HepG2 (cell line): Measurements from ENCODE around the gene CTCF. TPM values are rescaled to one million over a fixed set of nuclear protein-coding genes. Genes with fewer than 3 reads are reported as not detected.
A peak's percentile ranks its signal among the peaks of the same experiment; 100 is the strongest.

Experiments used
- ATAC-seq: fragments of 200-7000 bp; cut with Tn5 transposase; 3 replicates; pipeline ENCODE4 v1.9.1; 2020; ENCODE audit warnings: mild to moderate bottlenecking, moderate library complexity
- Bru-seq: library from RNA; stranded (reverse); fragments of 400-500 nt; gene quantifications from one replicate; lab custom pipeline; 2021; lab: Mats Ljungman, UMichigan
- BruChase-seq, 2 experiments: library from RNA; stranded (reverse); fragments of 400-500 nt; gene quantifications; one replicate each; lab custom pipeline; 2021; lab: Mats Ljungman, UMichigan
- BruUV-seq: library from RNA; stranded (reverse); fragments of 400-500 nt; replicated peaks from 2 replicates; lab custom pipeline; 2021; lab: Mats Ljungman, UMichigan
- CTCF ChIA-PET: fragments of 300-600 bp; formaldehyde crosslinking; extraction: SDS; loops from one replicate; lab custom pipeline; 2021; ENCODE audit warnings: low total read pairs, inconsistent platforms, low intra/inter-chr PET ratio; lab: Yijun Ruan, JAX
- POLR2A ChIA-PET: fragments of 350-600 bp; sonication (Branson Sonifier 250); formaldehyde crosslinking; loops from one replicate; lab custom pipeline; 2020; ENCODE audit warnings: antibody characterized with exemption, inconsistent platforms; lab: Yijun Ruan, JAX
- DNase-seq: peaks from one replicate; pipeline ENCODE4 v3.0.0-alpha.2; 2015; ENCODE audit warnings: low spot score
- FAIRE-seq: peaks from 3 replicates; lab custom pipeline; 2011; peaks lifted over from hg19 to GRCh38; lab: Jason Lieb, UNC
- H2AFZ ChIP-seq: one replicate; pipeline ENCODE4 v1.6.1; 2011; ENCODE audit warnings: low read length, inconsistent platforms
- H3K27ac ChIP-seq: fragments of 300-600 bp; 3 replicates; pipeline ENCODE4 v1.8.0; 2011; ENCODE audit warnings: mixed run types, mild to moderate bottlenecking, mixed read lengths, low read length, inconsistent platforms; ENCODE audit not compliant: insufficient read depth; ENCODE audit errors: extremely low read length
- H3K27me3 ChIP-seq, 2 experiments: fragments of 200-600 bp in 1 of 2; 2 replicates in 1 of 2; 3 replicates in 1 of 2; pipeline versions ENCODE4 v1.6.0 to v1.8.0; 2011; ENCODE audit warnings: low read length in 2 of 2, mild to moderate bottlenecking in 2 of 2, moderate library complexity in 2 of 2, inconsistent platforms in 1 of 2; ENCODE audit not compliant: insufficient read depth in 2 of 2, control insufficient read depth in 1 of 2
- H3K36me3 ChIP-seq, 2 experiments: fragments of 200-600 bp in 1 of 2; replicated peaks in 1 of 2; 2 replicates in 1 of 2; 3 replicates in 1 of 2; pipeline versions ENCODE4 v1.5.1 to v1.8.0; 2011; ENCODE audit warnings: low read length in 2 of 2, inconsistent platforms in 1 of 2; ENCODE audit not compliant: insufficient read depth in 2 of 2, control insufficient read depth in 1 of 2
- H3K4me1 ChIP-seq: 2 replicates; pipeline ENCODE4 v1.5.1; 2012; ENCODE audit warnings: low read length, inconsistent platforms; ENCODE audit not compliant: insufficient read depth
- H3K4me2 ChIP-seq: 2 replicates; pipeline ENCODE4 v1.6.0; 2011; ENCODE audit warnings: low read depth, low read length, inconsistent platforms
- H3K4me3 ChIP-seq, 3 experiments: fragments of 200-600 bp in 1 of 3; sonication (generic), shearing (Covaris generic) in 1 of 3; replicated peaks in 1 of 3; 2 replicates each; pipeline ENCODE4 v1.5.1; 2011 to 2016; ENCODE audit warnings: low read length in 3 of 3, inconsistent platforms in 2 of 3, low read depth in 2 of 3, mild to moderate bottlenecking in 2 of 3, control low read depth in 1 of 3, mixed read lengths in 1 of 3; ENCODE audit not compliant: insufficient read depth in 1 of 3
- H3K79me2 ChIP-seq: one replicate; pipeline ENCODE4 v1.6.1; 2011; ENCODE audit warnings: low read length, inconsistent platforms; ENCODE audit not compliant: insufficient read depth
- H3K9ac ChIP-seq: 2 replicates; pipeline ENCODE4 v1.6.0; 2011; ENCODE audit warnings: mild to moderate bottlenecking, low read depth, low read length, inconsistent platforms; ENCODE audit not compliant: insufficient read depth
- H3K9me3 ChIP-seq: 2 replicates; pipeline ENCODE4 v1.5.1; 2012; ENCODE audit warnings: mild to moderate bottlenecking, low read length
- H4K20me1 ChIP-seq: 2 replicates; pipeline ENCODE4 v1.6.0; 2011; ENCODE audit warnings: inconsistent platforms, mild to moderate bottlenecking, low read length, moderate library complexity; ENCODE audit not compliant: insufficient read depth
- BCL6 ChIP-seq: IDR thresholded peaks from 2 replicates; pipeline ENCODE4 v1.6.1; 2016; ENCODE audit warnings: missing genetic modification reagents, missing compliant biosample characterization
- TMF1 ChIP-seq: sonication (generic); formaldehyde crosslinking; IDR thresholded peaks from 2 replicates; pipeline ENCODE4 v1.8.1; 2022; ENCODE audit warnings: low read depth, missing genetic modification reagents
- WGBS: methylation state at CpG from one replicate; pipeline ENCODE4 v1.1.6; 2017; ENCODE audit warnings: low lambda C conversion rate; 5-methylcytosine and 5-hydroxymethylcytosine counted together
- in situ Hi-C: cut with HindIII; loops from 2 replicates; pipeline ENCODE4 v1.10.0; 2017; ENCODE audit warnings: low pct_unique_long_range_greater_than_20kb; ENCODE audit not compliant: extremely low pct_ligation_motif_present
- intact Hi-C: fragments of 100-400 bp; cut with micrococcal nuclease; formaldehyde crosslinking; loops from one replicate; pipeline ENCODE4 v1.10.0; 2022; ENCODE audit not compliant: unreplicated experiment
- long read RNA-seq, 2 experiments: library from RNA in 1 of 2; library from polyadenylated mRNA in 1 of 2; stranded (forward) in 1 of 2; unstranded in 1 of 2; transcript quantifications; one replicate each; pipeline ENCODE4 v2.0.0, GENCODE V29; 2019 to 2022
- polyA minus RNA-seq, 3 experiments: library from RNA; depleted of rRNA, polyadenylated mRNA; stranded (reverse); fragments of >200 nt; gene quantifications; 2 replicates each; pipeline ENCODE4 v1.2.3, GENCODE V29; 2011; ENCODE audit warnings: low replicate concordance in 1 of 3
- polyA plus RNA-seq, 8 experiments: library from polyadenylated mRNA; depleted of rRNA in 3 of 8; stranded (reverse) in 7 of 8; unstranded in 1 of 8; fragments of >200 nt; fragmentation: Illumina TruSeq in 4 of 8; extraction: Trizol in 4 of 8; gene quantifications; 2 replicates each; pipeline versions ENCODE4 v1.2.1 to v1.2.3, GENCODE V29; 2011 to 2016; ENCODE audit warnings: low read depth in 4 of 8, missing spikeins in 1 of 8, mixed read lengths in 1 of 8; ENCODE audit not compliant: insufficient read depth in 1 of 8
- total RNA-seq, 5 experiments: library from RNA; depleted of rRNA; stranded (reverse); fragments of >200 nt; fragmentation: Illumina TruSeq; extraction: Trizol; gene quantifications; 2 replicates each; pipeline ENCODE4 v1.2.3, GENCODE V29; 2016; ENCODE audit warnings: low read depth in 1 of 5
- TF ChIP-seq, protein P1 (sequence below): sonication (generic); formaldehyde crosslinking; IDR thresholded peaks from 2 replicates; pipeline ENCODE4 v1.8.0; 2022; ENCODE audit warnings: low read depth, missing genetic modification reagents
- TF ChIP-seq, protein P2 (sequence below): sonication (generic); formaldehyde crosslinking; IDR thresholded peaks from 2 replicates; pipeline ENCODE4 v1.4.0; 2020; ENCODE audit warnings: missing genetic modification reagents
- TF ChIP-seq, protein P3 (sequence below): sonication (generic); formaldehyde crosslinking; IDR thresholded peaks from 2 replicates; pipeline ENCODE4 v1.4.0; 2020; ENCODE audit warnings: missing genetic modification reagents, borderline replicate concordance

CTCF gene, protein sequence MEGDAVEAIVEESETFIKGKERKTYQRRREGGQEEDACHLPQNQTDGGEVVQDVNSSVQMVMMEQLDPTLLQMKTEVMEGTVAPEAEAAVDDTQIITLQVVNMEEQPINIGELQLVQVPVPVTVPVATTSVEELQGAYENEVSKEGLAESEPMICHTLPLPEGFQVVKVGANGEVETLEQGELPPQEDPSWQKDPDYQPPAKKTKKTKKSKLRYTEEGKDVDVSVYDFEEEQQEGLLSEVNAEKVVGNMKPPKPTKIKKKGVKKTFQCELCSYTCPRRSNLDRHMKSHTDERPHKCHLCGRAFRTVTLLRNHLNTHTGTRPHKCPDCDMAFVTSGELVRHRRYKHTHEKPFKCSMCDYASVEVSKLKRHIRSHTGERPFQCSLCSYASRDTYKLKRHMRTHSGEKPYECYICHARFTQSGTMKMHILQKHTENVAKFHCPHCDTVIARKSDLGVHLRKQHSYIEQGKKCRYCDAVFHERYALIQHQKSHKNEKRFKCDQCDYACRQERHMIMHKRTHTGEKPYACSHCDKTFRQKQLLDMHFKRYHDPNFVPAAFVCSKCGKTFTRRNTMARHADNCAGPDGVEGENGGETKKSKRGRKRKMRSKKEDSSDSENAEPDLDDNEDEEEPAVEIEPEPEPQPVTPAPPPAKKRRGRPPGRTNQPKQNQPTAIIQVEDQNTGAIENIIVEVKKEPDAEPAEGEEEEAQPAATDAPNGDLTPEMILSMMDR
- total RNA-seq (2016; rRNA removed; fragmentation: Illumina TruSeq; extraction: Trizol) (37.5 and 59.3 TPM in 2 replicates), polyA plus RNA-seq (2011; rRNA removed) (19.5 and 20.8 TPM in 2 replicates), polyA minus RNA-seq (2011; rRNA and poly(A)+ RNA removed; ENCODE audit: low replicate concordance) (21.8 and 43.8 TPM in 2 replicates), Bru-seq, nascent RNA (percentile 77 among the genes with signal in this experiment), BruChase-seq, experiment 1, labeled RNA remaining after a 6-hour chase (percentile 85 among the genes with signal in this experiment), BruChase-seq, experiment 2, labeled RNA remaining after a 2-hour chase (percentile 85 among the genes with signal in this experiment)
- total RNA-seq (2016; cell fraction: cytosol; rRNA removed; fragmentation: Illumina TruSeq; extraction: Trizol; ENCODE audit: low read depth): 34.6 and 44.2 TPM in 2 replicates
- total RNA-seq (2016; cell fraction: insoluble cytoplasmic fraction; rRNA removed; fragmentation: Illumina TruSeq; extraction: Trizol): 39.6 and 55.1 TPM in 2 replicates
- total RNA-seq (2016; cell fraction: membrane; rRNA removed; fragmentation: Illumina TruSeq; extraction: Trizol): 33.3 and 34.7 TPM in 2 replicates
- total RNA-seq (2016; cell fraction: nucleus; rRNA removed; fragmentation: Illumina TruSeq; extraction: Trizol): 29.9 and 36.5 TPM in 2 replicates
- 13.7 and 18.2 TPM in 2 replicates for polyA plus RNA-seq (2011; cell fraction: cytosol; rRNA removed)
- polyA plus RNA-seq (2011; cell fraction: nucleus; rRNA removed): 11.7 and 14.3 TPM in 2 replicates
- 30.2 and 31.1 TPM in 2 replicates for polyA plus RNA-seq (2012)
- 4.1 and 4.9 TPM in 2 replicates for polyA plus RNA-seq (2016; cell fraction: cytosol; fragmentation: Illumina TruSeq; extraction: Trizol; ENCODE audit: low read depth)
- polyA plus RNA-seq (2016; cell fraction: insoluble cytoplasmic fraction; fragmentation: Illumina TruSeq; extraction: Trizol; ENCODE audit: low read depth): 70.3 and 81.8 TPM in 2 replicates
- polyA plus RNA-seq (2016; cell fraction: membrane; fragmentation: Illumina TruSeq; extraction: Trizol; ENCODE audit: low read depth): 17.1 and 17.9 TPM in 2 replicates
- 63.9 and 64.9 TPM in 2 replicates for polyA plus RNA-seq (2016; cell fraction: nucleus; fragmentation: Illumina TruSeq; extraction: Trizol; ENCODE audit: insufficient read depth, low read depth)
- 20.8 and 21.5 TPM in 2 replicates for polyA minus RNA-seq (2011; cell fraction: cytosol; rRNA and poly(A)+ RNA removed)
- polyA minus RNA-seq (2011; cell fraction: nucleus; rRNA and poly(A)+ RNA removed): 17.9 and 26.4 TPM in 2 replicates
- long read RNA-seq, experiment 1, partial matches to known transcripts: 12 of 20 reads
- long read RNA-seq, experiment 1, other reads (novel, unspliced or antisense): 6 of 20 reads
- long read RNA-seq, experiment 2, transcript CTCF-214 (10 exons, 3,521 nt): minor isoform, 6 of 91 reads
- long read RNA-seq, experiment 2, transcript CTCF-201 (12 exons, 3,941 nt): major isoform, 15 of 91 reads
- long read RNA-seq, experiment 2, partial matches to known transcripts: 59 of 91 reads
- long read RNA-seq, experiment 2, other reads (novel, unspliced or antisense): 10 of 91 reads

DNA sequence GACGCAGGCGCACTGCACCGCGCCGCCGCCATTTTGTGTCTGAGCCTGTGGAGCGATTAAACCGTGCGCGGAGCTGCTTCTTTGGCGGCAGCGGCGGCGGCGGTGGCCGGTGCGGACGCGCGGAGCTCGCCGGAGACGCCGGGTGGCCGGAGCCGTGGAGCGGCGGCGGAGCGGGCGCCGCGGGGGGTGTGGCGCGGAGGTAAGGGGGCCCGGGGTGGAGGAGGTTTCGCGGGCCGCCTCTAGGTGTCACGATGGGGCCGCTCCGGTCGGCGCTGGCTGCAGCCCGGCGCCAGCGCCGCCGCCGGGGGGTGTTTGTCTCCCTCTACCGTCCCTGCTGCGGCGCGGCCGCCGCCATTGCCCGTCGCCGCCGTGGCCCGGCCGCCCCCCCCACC is at the start of gene CTCF:
TSS of gene CTCF (plus strand) at position 1 of the 392 bp plus-strand sequence. CDS start 48,307 bp downstream, outside the sequence.
- peaks cover 49% of the 10 kb centered on the region for H3K79me2 ChIP-seq
- TF ChIP-seq, protein P1, sequence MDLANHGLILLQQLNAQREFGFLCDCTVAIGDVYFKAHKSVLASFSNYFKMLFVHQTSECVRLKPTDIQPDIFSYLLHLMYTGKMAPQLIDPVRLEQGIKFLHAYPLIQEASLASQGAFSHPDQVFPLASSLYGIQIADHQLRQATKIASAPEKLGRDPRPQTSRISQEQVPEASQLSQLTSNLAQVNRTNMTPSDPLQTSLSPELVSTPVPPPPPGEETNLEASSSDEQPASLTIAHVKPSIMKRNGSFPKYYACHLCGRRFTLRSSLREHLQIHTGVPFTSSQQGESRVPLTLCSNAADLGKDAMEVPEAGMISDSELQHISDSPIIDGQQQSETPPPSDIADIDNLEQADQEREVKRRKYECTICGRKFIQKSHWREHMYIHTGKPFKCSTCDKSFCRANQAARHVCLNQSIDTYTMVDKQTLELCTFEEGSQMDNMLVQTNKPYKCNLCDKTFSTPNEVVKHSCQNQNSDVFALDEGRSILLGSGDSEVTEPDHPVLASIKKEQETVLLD (CRISPR knock-in tag): peak; percentile 94
- TF ChIP-seq, protein P2, sequence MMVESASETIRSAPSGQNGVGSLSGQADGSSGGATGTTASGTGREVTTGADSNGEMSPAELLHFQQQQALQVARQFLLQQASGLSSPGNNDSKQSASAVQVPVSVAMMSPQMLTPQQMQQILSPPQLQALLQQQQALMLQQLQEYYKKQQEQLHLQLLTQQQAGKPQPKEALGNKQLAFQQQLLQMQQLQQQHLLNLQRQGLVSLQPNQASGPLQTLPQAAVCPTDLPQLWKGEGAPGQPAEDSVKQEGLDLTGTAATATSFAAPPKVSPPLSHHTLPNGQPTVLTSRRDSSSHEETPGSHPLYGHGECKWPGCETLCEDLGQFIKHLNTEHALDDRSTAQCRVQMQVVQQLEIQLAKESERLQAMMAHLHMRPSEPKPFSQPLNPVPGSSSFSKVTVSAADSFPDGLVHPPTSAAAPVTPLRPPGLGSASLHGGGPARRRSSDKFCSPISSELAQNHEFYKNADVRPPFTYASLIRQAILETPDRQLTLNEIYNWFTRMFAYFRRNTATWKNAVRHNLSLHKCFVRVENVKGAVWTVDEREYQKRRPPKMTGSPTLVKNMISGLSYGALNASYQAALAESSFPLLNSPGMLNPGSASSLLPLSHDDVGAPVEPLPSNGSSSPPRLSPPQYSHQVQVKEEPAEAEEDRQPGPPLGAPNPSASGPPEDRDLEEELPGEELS: no peak
- TF ChIP-seq BCL6: no peak
- peak; percentile 18; the same call in 1 of the 2 replicates for TF ChIP-seq TMF1
- TF ChIP-seq, protein P3, sequence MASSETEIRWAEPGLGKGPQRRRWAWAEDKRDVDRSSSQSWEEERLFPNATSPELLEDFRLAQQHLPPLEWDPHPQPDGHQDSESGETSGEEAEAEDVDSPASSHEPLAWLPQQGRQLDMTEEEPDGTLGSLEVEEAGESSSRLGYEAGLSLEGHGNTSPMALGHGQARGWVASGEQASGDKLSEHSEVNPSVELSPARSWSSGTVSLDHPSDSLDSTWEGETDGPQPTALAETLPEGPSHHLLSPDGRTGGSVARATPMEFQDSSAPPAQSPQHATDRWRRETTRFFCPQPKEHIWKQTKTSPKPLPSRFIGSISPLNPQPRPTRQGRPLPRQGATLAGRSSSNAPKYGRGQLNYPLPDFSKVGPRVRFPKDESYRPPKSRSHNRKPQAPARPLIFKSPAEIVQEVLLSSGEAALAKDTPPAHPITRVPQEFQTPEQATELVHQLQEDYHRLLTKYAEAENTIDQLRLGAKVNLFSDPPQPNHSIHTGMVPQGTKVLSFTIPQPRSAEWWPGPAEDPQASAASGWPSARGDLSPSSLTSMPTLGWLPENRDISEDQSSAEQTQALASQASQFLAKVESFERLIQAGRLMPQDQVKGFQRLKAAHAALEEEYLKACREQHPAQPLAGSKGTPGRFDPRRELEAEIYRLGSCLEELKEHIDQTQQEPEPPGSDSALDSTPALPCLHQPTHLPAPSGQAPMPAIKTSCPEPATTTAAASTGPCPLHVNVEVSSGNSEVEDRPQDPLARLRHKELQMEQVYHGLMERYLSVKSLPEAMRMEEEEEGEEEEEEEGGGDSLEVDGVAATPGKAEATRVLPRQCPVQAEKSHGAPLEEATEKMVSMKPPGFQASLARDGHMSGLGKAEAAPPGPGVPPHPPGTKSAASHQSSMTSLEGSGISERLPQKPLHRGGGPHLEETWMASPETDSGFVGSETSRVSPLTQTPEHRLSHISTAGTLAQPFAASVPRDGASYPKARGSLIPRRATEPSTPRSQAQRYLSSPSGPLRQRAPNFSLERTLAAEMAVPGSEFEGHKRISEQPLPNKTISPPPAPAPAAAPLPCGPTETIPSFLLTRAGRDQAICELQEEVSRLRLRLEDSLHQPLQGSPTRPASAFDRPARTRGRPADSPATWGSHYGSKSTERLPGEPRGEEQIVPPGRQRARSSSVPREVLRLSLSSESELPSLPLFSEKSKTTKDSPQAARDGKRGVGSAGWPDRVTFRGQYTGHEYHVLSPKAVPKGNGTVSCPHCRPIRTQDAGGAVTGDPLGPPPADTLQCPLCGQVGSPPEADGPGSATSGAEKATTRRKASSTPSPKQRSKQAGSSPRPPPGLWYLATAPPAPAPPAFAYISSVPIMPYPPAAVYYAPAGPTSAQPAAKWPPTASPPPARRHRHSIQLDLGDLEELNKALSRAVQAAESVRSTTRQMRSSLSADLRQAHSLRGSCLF (CRISPR knock-in tag): no peak

More for the DNA sequence above, at the start of gene CTCF:
- no peak for FAIRE-seq
- peaks cover 45% of the 10 kb centered on the region for H3K4me1 ChIP-seq
- 0% methylated on average over 13 of the region's 62 CpGs for WGBS
- DNase-seq: peak; percentile 70
- intact Hi-C loops: loop anchor here (1.0 to 5.0 kb wide), 3 partner anchors 15 to 80 kb away; no protein-coding TSS in a partner anchor
- no peaks in the 10 kb centered on the region; the same call in 1 of the 2 replicates for H4K20me1 ChIP-seq
- POLR2A ChIA-PET: interaction anchor here (0.7 to 3.4 kb wide), 22 partner anchors 9 to 404 kb away, joined by 3 to 28 read pairs (median 4); partner anchors contain the start of genes ACD, C16orf86, ENKD1 and GFOD2
- in situ Hi-C loops: no loop called here
- no peaks in the 10 kb centered on the region for H3K36me3 ChIP-seq
- H2AFZ ChIP-seq: peak within 1 kb of the TSS; percentile 16
- H3K9me3 ChIP-seq: no peaks in the 10 kb centered on the region
- BruUV-seq: no TSS peak
- peak within 1 kb of the TSS; percentile 91 for H3K4me2 ChIP-seq
- peak within 1 kb of the TSS; percentile 94 to 99 (median 95) for H3K4me3 ChIP-seq
- peak within 1 kb of the TSS; percentile 99 for H3K27ac ChIP-seq
- H3K27me3 ChIP-seq: no peaks in the 10 kb centered on the region; a peak in 1 of 5 replicates
- H3K9ac ChIP-seq: peak within 1 kb of the TSS; percentile 100
- CTCF ChIA-PET: interaction anchor here (0.6 to 3.6 kb wide), 5 partner anchors 16 to 106 kb away, joined by 3 to 33 read pairs (median 7); partner anchors contain the start of gene CARMIL2
- peak; percentile 35 for ATAC-seq
